Neural cell (in vitro differentiated cells): ENCODE results near the gene ACTRT2. TPM values are rescaled to one million over a fixed set of nuclear protein-coding genes. Genes with fewer than 3 reads are reported as not detected.

ENCODE experiments used
- H2AFZ ChIP-seq: fragments of 200-600, 300-800 bp; sonication (generic), shearing (Covaris generic); 2 replicates; pipeline ENCODE4 v1.6.0; 2014; ENCODE audit warnings: low read depth, mild to moderate bottlenecking, antibody characterized with exemption, low read length, moderate library complexity
- H3F3A ChIP-seq: fragments of 200-600 bp; shearing (Covaris generic); 2 replicates; pipeline ENCODE4 v1.6.1; 2016; ENCODE audit warnings: mild to moderate bottlenecking, moderate library complexity, mixed read lengths, antibody characterized with exemption, low read length; ENCODE audit not compliant: insufficient read depth, poor library complexity, severe bottlenecking
- H3K27ac ChIP-seq: fragments of 200-600, 300-800 bp; sonication (generic), shearing (Covaris generic); 2 replicates; pipeline ENCODE4 v1.5.1; 2014; ENCODE audit warnings: mild to moderate bottlenecking, low read length, moderate library complexity
- H3K27me3 ChIP-seq: fragments of 300-800, 200-600 bp; sonication (generic), shearing (Covaris generic); 2 replicates; pipeline ENCODE4 v1.6.0; 2014; ENCODE audit warnings: mild to moderate bottlenecking, low read depth, low read length, moderate library complexity; ENCODE audit not compliant: insufficient read depth
- H3K36me3 ChIP-seq: fragments of 300-800, 200-600 bp; sonication (generic), shearing (Covaris generic); 2 replicates; pipeline ENCODE4 v1.5.1; 2014; ENCODE audit warnings: mild to moderate bottlenecking, antibody characterized with exemption, low read length, moderate library complexity; ENCODE audit not compliant: insufficient read depth
- H3K4me2 ChIP-seq: fragments of 300-800, 200-600 bp; sonication (generic), shearing (Covaris generic); 2 replicates; pipeline ENCODE4 v1.6.0; 2014; ENCODE audit warnings: mild to moderate bottlenecking, low read length
- H3K4me3 ChIP-seq: fragments of 300-800, 200-600 bp; sonication (generic), shearing (Covaris generic); 2 replicates; pipeline ENCODE4 v1.5.1; 2014; ENCODE audit warnings: mild to moderate bottlenecking, low read length, moderate library complexity
- H3K79me2 ChIP-seq: fragments of 200-600 bp; shearing (Covaris generic); replicated peaks from 2 replicates; pipeline ENCODE4 v1.6.0; 2014; ENCODE audit warnings: mild to moderate bottlenecking, low read length, moderate library complexity; ENCODE audit not compliant: insufficient read depth
- H3K9ac ChIP-seq: fragments of 300-800, 200-600 bp; sonication (generic), shearing (Covaris generic); 2 replicates; pipeline ENCODE4 v1.6.1; 2016; ENCODE audit warnings: mild to moderate bottlenecking, low read length, mixed read lengths
- H3K9me2 ChIP-seq: fragments of 200-600 bp; shearing (Covaris generic); 2 replicates; pipeline ENCODE4 v1.6.1; 2016; ENCODE audit warnings: mild to moderate bottlenecking, low read length, mixed read lengths; ENCODE audit not compliant: insufficient read depth
- H3K9me3 ChIP-seq: fragments of 200-600, 300-800 bp; sonication (generic), shearing (Covaris generic); 2 replicates; pipeline ENCODE4 v1.6.1; 2016; ENCODE audit warnings: mild to moderate bottlenecking, mixed run types, low read length, moderate library complexity, mixed read lengths
- H4K20me1 ChIP-seq: fragments of 200-600 bp; shearing (Covaris generic); 2 replicates; pipeline ENCODE4 v1.6.1; 2016; ENCODE audit warnings: mild to moderate bottlenecking, mixed run types; ENCODE audit not compliant: insufficient read depth
- EP300 ChIP-seq: fragments of 450-650 bp; conservative IDR thresholded peaks from 2 replicates; pipeline ENCODE4 v1.6.1; 2014; ENCODE audit warnings: antibody characterized with exemption, mild to moderate bottlenecking, moderate library complexity; ENCODE audit not compliant: poor library complexity, severe bottlenecking
- EZH2 ChIP-seq: fragments of 200-600, 300-800 bp; shearing (Covaris generic), sonication (generic); IDR thresholded peaks from 2 replicates; pipeline ENCODE4 v1.6.1; 2014; ENCODE audit warnings: antibody characterized with exemption, low read length, borderline replicate concordance, mild to moderate bottlenecking; ENCODE audit not compliant: insufficient read depth, poor library complexity, severe bottlenecking
- MXI1 ChIP-seq: fragments of 450-650 bp; conservative IDR thresholded peaks from 2 replicates; pipeline ENCODE4 v1.6.1; 2014; ENCODE audit warnings: antibody characterized with exemption, mild to moderate bottlenecking; ENCODE audit not compliant: poor library complexity, severe bottlenecking
- POLR2AphosphoS5 ChIP-seq: IDR thresholded peaks from 2 replicates; pipeline ENCODE4 v1.6.1; 2012
- RAD21 ChIP-seq: fragments of 450-650 bp; conservative IDR thresholded peaks from 2 replicates; pipeline ENCODE4 v1.6.1; 2014; ENCODE audit warnings: antibody characterized with exemption, mild to moderate bottlenecking, moderate library complexity
- SMC3 ChIP-seq: fragments of 450-650 bp; conservative IDR thresholded peaks from 2 replicates; pipeline ENCODE4 v1.6.1; 2014; ENCODE audit warnings: antibody characterized with exemption, mild to moderate bottlenecking, moderate library complexity; ENCODE audit not compliant: poor library complexity
- TAF1 ChIP-seq: IDR thresholded peaks from 2 replicates; pipeline ENCODE4 v1.6.1; 2012; ENCODE audit warnings: low read depth
- polyA plus RNA-seq: library from polyadenylated mRNA; depleted of rRNA; stranded (reverse); fragments of >200 nt; gene quantifications from 2 replicates; pipeline ENCODE4 v1.2.3, GENCODE V29; 2014
- TF ChIP-seq, protein P1 (sequence below): IDR thresholded peaks from 2 replicates; pipeline ENCODE4 v1.6.1; 2012; ENCODE audit warnings: borderline replicate concordance
- TF ChIP-seq, protein P2 (sequence below): fragments of 450-650 bp; IDR thresholded peaks from 2 replicates; pipeline ENCODE4 v1.5.1; 2014; ENCODE audit warnings: antibody characterized with exemption, mild to moderate bottlenecking, moderate library complexity; ENCODE audit not compliant: poor library complexity, severe bottlenecking

The ACTRT2 gene
- polyA plus RNA-seq, 1 donor from 2014 or later: not detected

DNA sequence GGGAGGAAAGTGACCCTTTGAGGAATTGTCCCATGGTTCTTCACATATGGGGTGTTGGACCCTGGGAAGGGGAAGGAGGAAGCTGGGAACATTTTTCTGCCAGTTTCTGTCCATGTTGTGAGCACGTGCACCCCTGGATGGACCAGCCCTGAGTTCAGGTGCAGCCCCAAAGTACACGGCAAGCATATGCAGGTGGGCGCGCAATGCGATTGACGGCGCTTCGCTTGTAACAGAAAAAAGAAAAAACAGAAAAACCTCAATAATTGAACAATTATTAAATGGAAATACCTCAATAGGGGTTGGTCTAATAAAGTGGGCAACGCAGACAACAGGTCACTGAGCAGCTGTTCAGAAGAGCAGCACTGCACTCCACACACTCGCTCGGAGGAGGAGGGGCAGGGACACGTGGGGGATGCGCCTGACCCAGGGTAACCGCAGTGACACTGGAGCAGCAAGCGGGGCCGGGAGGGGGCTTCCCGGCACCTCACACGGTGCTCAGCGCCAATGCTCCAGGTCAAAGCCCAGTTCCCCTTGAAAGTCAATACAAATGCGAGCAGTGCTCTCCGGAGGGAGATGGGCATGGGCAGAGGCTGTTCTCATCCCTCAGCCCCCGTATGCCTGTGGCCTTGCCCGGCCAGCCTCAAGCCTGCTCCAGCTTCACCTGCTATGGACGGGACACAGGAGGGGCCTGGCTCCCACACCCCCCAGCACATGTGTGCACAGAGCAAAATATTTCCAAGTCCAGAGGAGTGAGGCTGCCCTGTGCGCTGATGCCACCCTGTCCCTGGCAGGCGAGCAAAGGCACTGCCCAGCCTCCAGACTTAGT lies 6.6 kb upstream of the ACTRT2 start:
- no peaks in the 10 kb centered on the region for H3K9me3 ChIP-seq

GRCh38 chr1:3015269-3015635 lies 6.0 kb upstream of the ACTRT2 start:
- Histone ChIP-seq H2AFZ (no peak overlapping the region), H3K36me3 (no peaks in the 10 kb centered on the region), H3K27me3 (no peaks in the 10 kb centered on the region), H3K79me2 (no peaks in the 10 kb centered on the region), H3F3A (no peaks in the 10 kb centered on the region), H3K9me3 (no peaks in the 10 kb centered on the region), H3K9ac (no peak overlapping the region), H3K4me2 (no peak overlapping the region), H3K27ac (no peak overlapping the region), H4K20me1 (no peaks in the 10 kb centered on the region), H3K4me3 (no peak overlapping the region), H3K9me2 (no peaks in the 10 kb centered on the region)
- TF ChIP-seq, protein P1, sequence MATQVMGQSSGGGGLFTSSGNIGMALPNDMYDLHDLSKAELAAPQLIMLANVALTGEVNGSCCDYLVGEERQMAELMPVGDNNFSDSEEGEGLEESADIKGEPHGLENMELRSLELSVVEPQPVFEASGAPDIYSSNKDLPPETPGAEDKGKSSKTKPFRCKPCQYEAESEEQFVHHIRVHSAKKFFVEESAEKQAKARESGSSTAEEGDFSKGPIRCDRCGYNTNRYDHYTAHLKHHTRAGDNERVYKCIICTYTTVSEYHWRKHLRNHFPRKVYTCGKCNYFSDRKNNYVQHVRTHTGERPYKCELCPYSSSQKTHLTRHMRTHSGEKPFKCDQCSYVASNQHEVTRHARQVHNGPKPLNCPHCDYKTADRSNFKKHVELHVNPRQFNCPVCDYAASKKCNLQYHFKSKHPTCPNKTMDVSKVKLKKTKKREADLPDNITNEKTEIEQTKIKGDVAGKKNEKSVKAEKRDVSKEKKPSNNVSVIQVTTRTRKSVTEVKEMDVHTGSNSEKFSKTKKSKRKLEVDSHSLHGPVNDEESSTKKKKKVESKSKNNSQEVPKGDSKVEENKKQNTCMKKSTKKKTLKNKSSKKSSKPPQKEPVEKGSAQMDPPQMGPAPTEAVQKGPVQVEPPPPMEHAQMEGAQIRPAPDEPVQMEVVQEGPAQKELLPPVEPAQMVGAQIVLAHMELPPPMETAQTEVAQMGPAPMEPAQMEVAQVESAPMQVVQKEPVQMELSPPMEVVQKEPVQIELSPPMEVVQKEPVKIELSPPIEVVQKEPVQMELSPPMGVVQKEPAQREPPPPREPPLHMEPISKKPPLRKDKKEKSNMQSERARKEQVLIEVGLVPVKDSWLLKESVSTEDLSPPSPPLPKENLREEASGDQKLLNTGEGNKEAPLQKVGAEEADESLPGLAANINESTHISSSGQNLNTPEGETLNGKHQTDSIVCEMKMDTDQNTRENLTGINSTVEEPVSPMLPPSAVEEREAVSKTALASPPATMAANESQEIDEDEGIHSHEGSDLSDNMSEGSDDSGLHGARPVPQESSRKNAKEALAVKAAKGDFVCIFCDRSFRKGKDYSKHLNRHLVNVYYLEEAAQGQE: no peak
- TF ChIP-seq TAF1: no peak
- TF ChIP-seq RAD21: no peak
- no peak for TF ChIP-seq EZH2
- TF ChIP-seq SMC3: no peak
- TF ChIP-seq, protein P2, sequence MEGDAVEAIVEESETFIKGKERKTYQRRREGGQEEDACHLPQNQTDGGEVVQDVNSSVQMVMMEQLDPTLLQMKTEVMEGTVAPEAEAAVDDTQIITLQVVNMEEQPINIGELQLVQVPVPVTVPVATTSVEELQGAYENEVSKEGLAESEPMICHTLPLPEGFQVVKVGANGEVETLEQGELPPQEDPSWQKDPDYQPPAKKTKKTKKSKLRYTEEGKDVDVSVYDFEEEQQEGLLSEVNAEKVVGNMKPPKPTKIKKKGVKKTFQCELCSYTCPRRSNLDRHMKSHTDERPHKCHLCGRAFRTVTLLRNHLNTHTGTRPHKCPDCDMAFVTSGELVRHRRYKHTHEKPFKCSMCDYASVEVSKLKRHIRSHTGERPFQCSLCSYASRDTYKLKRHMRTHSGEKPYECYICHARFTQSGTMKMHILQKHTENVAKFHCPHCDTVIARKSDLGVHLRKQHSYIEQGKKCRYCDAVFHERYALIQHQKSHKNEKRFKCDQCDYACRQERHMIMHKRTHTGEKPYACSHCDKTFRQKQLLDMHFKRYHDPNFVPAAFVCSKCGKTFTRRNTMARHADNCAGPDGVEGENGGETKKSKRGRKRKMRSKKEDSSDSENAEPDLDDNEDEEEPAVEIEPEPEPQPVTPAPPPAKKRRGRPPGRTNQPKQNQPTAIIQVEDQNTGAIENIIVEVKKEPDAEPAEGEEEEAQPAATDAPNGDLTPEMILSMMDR: no peak
- no peak for TF ChIP-seq MXI1
- no peak for TF ChIP-seq EP300
- no peak for TF ChIP-seq POLR2AphosphoS5

More for the DNA sequence above, 6.6 kb upstream of the ACTRT2 start:
- Histone ChIP-seq H3K36me3 (no peaks in the 10 kb centered on the region), H3K4me2 (no peak overlapping the region), H3K4me3 (no peak overlapping the region), H3K27ac (no peak overlapping the region), H4K20me1 (no peaks in the 10 kb centered on the region), H3K27me3 (no peaks in the 10 kb centered on the region), H3K9ac (no peak overlapping the region), H2AFZ (no peak overlapping the region), H3K9me2 (no peaks in the 10 kb centered on the region), H3F3A (no peaks in the 10 kb centered on the region), H3K79me2 (no peaks in the 10 kb centered on the region)
- TF ChIP-seq, protein P1: no peak
